Measurements from ENCODE around the gene BCAS1.

GRCh38 chr20:54108817-54109216 is 38.4 kb upstream of the BCAS1 start:
- TF ChIP-seq GATA2 (IDR thresholded peaks at IDR 0.05; ENCODE audit: low read depth, low read length) (no peak), GATA3 (IDR thresholded peaks at IDR 0.05; ENCODE audit: low read depth, low read length) (no peak)

Data from SH-SY5Y (cell line).